ENCODE data around the gene PITX2. TPM values are rescaled to one million over a fixed set of nuclear protein-coding genes. Genes with fewer than 3 reads are reported as not detected.

PITX2 gene
- under 1 TPM in 2 of 4 donors, not detected in 2; 0.28 to 0.36 TPM for total RNA-seq

- DNase-seq (ENCODE audit: low spot score), result peak; percentile 55
- no peak for TF ChIP-seq CTCF (IDR thresholded peaks at IDR 0.05)
- peak; percentile 88 for ATAC-seq (ENCODE audit: low FRiP score)
These were observed at the start of gene PITX2 for GRCh38 chr4:110622841-110623717. Gene PITX2 (minus strand): TSS chr4:110623077. CDS start chr4:110622460, 617 bp downstream.

DNA sequence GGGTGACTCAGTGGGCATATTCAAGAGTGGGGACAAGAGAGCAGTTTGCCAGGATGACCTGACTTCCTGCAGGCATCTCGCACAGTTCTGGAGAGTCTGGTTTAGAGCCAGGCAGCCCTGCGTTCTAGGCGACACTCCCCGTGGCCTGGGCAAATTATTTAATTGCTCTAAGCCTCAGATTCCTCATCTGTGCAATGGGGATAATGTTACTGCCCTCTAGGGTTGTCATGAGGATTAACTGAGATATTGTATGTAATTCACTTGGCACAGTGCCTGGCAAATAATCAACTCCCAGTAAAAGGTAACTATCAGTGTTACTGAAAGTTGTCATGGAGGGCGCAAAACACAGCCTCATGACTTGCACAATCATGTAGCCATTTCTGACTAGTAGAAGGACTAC is 48.8 kb upstream of the PITX2 start:
- ATAC-seq (ENCODE audit: low FRiP score) (no peak), DNase-seq (ENCODE audit: low spot score) (no peak)
- TF ChIP-seq CTCF (IDR thresholded peaks at IDR 0.05), result no peak

- DNase-seq (ENCODE audit: low spot score), result no peak
- ATAC-seq (ENCODE audit: low FRiP score), result no peak
- no peak for TF ChIP-seq CTCF (IDR thresholded peaks at IDR 0.05)
These were observed 46.8 kb upstream of the PITX2 start for GRCh38 chr4:110669663-110670062.

DNA sequence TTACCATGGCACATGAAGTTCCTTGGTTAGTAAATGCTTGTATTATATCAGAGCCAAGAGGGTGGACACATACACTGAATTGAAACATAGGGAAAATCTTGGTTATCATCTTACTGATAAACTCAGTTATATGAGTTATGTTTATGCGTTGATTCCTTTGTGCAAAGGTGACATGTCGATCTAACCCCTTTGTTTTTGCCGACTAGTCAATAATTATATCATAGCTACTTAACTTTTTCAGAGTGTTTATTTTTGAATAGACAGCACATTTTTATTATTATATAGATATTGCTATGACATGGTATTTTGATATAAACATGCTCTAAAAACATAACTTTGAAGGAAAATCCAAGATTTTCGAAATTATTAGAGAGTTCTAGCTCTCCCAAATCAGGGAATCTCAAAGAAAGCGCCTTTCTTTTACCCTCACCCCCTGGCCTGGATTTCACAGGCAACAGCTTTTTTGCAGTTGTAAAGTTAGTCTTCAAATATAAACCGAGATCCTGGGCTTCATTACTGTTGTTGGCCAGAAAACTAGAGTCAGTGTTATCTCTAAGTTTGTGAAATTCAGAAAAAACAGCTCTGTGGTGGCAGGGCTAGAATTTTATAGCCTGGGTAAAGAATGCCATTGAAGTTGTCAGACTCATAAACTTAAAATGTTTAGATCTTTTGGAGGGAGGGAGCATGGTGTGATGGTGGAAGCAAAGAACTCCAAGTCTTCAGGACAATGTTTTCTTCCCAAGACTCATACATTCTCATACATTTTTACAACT is 45.8 kb upstream of the PITX2 start:
- TF ChIP-seq CTCF (IDR thresholded peaks at IDR 0.05), result no peak
- DNase-seq (ENCODE audit: low spot score), result no peak
- no peak for ATAC-seq (ENCODE audit: low FRiP score)

- TF ChIP-seq CTCF (IDR thresholded peaks at IDR 0.05), result no peak
- no peak for DNase-seq (ENCODE audit: low spot score)
- no peak for ATAC-seq (ENCODE audit: low FRiP score)
These were observed 44.8 kb upstream of the PITX2 start for GRCh38 chr4:110667670-110668069.

GRCh38 chr4:110666030-110666429 is 43.2 kb upstream of the PITX2 start:
- no peak for TF ChIP-seq CTCF (IDR thresholded peaks at IDR 0.05)
- no peak for DNase-seq (ENCODE audit: low spot score)
- ATAC-seq (ENCODE audit: low FRiP score), result no peak

Measured in omental fat pad (tissue), 4 donors.